HUES64 (cell line): Measurements from ENCODE around the gene VPS4A. TPM values are rescaled to one million over a fixed set of nuclear protein-coding genes. Genes with fewer than 3 reads are reported as not detected.
A peak's percentile ranks its signal among the peaks of the same experiment; 100 is the strongest.

Experiments
- H3K27ac ChIP-seq: 2 replicates; pipeline ENCODE4 v1.7.0; 2013; ENCODE audit warnings: low read depth, low read length, inconsistent platforms
- H3K27me3 ChIP-seq: 2 replicates; pipeline ENCODE4 v1.6.1; 2013; ENCODE audit warnings: mild to moderate bottlenecking, low read length; ENCODE audit not compliant: insufficient read depth
- H3K36me3 ChIP-seq: 2 replicates; pipeline ENCODE4 v1.6.1; 2013; ENCODE audit warnings: mild to moderate bottlenecking, low read length; ENCODE audit not compliant: insufficient read depth
- H3K4me1 ChIP-seq: 2 replicates; pipeline ENCODE4 v1.6.1; 2013; ENCODE audit warnings: mild to moderate bottlenecking, low read length, moderate library complexity; ENCODE audit not compliant: insufficient read depth
- H3K4me3 ChIP-seq: 2 replicates; pipeline ENCODE4 v1.5.1; 2013; ENCODE audit warnings: mild to moderate bottlenecking, low read length, moderate library complexity
- H3K9ac ChIP-seq: 2 replicates; pipeline ENCODE4 v1.6.1; 2013; ENCODE audit warnings: mild to moderate bottlenecking, low read depth, low read length
- H3K9me3 ChIP-seq: 2 replicates; pipeline ENCODE4 v1.6.1; 2013; ENCODE audit warnings: low read depth, low read length; ENCODE audit not compliant: insufficient read depth
- WGBS: fragments of 150-250, 120-280 bp; methylation state at CpG from one replicate; pipeline ENCODE4 v1.1.7; 2013; ENCODE audit warnings: missing lambda C conversion rate; 5-methylcytosine and 5-hydroxymethylcytosine counted together
- polyA plus RNA-seq, 2 experiments: library from polyadenylated mRNA; stranded (reverse); fragments of 50-300 nt; gene quantifications; one replicate each; pipeline ENCODE4 v1.2.3, GENCODE V29; 2013

Gene VPS4A
- polyA plus RNA-seq (2013, experiment 1 of 2): 22.0 TPM
- 25.5 TPM for polyA plus RNA-seq (2013, experiment 2 of 2)

- Histone ChIP-seq H3K27me3 (no peaks in the 10 kb centered on the region), H3K4me1 (peaks cover 4% of the 10 kb centered on the region; the same call in 1 of the 2 replicates), H3K36me3 (peaks cover 18% of the 10 kb centered on the region), H3K27ac (peak within 1 kb of the TSS; percentile 72; the same call in 1 of the 2 replicates), H3K9ac (peak within 1 kb of the TSS; percentile 87), H3K9me3 (no peaks in the 10 kb centered on the region), H3K4me3 (peak within 1 kb of the TSS; percentile 86)
- 12% methylated on average over 65 of the region's 70 CpGs for WGBS
Observed at GRCh38 chr16:69310653-69311532, at the start of gene VPS4A. Gene VPS4A, plus strand, starts transcription at chr16:69311350. Its CDS starts 162 bp downstream, at chr16:69311512.

GRCh38 chr16:69266334-69267063 is 44.7 kb upstream of the VPS4A start:
- H3K27ac ChIP-seq: no peak overlapping the region
- H3K4me3 ChIP-seq: no peak overlapping the region
- no peaks in the 10 kb centered on the region for H3K27me3 ChIP-seq
- peaks cover 33% of the 10 kb centered on the region for H3K36me3 ChIP-seq
- WGBS: 89% methylated on average over 4 of the region's 4 CpGs
- H3K9ac ChIP-seq: no peak overlapping the region
- no peaks in the 10 kb centered on the region for H3K9me3 ChIP-seq
- H3K4me1 ChIP-seq: no peaks in the 10 kb centered on the region

- no peak overlapping the region for H3K4me3 ChIP-seq
- H3K27me3 ChIP-seq: no peaks in the 10 kb centered on the region
- no peaks in the 10 kb centered on the region for H3K4me1 ChIP-seq
- H3K9me3 ChIP-seq: no peaks in the 10 kb centered on the region
- WGBS: 95% methylated on average over 4 of the region's 4 CpGs
- peaks cover 33% of the 10 kb centered on the region for H3K36me3 ChIP-seq
- no peak overlapping the region for H3K9ac ChIP-seq
- H3K27ac ChIP-seq: no peak overlapping the region
Observed at GRCh38 chr16:69267633-69268032, 43.5 kb upstream of the VPS4A start.

- H3K4me3 ChIP-seq: no peak overlapping the region
- WGBS: 93% methylated on average over 2 of the region's 3 CpGs
- H3K36me3 ChIP-seq: peaks cover 33% of the 10 kb centered on the region
- H3K27me3 ChIP-seq: no peaks in the 10 kb centered on the region
- H3K27ac ChIP-seq: no peak overlapping the region
- no peaks in the 10 kb centered on the region for H3K4me1 ChIP-seq
- no peaks in the 10 kb centered on the region for H3K9me3 ChIP-seq
- no peak overlapping the region for H3K9ac ChIP-seq
Observed at GRCh38 chr16:69270395-69270794, 40.8 kb upstream of the VPS4A start.

- no peak overlapping the region for H3K27ac ChIP-seq
- WGBS: 93% methylated on average over 2 of the region's 2 CpGs
Observed at GRCh38 chr16:69270831-69271230, 40.3 kb upstream of the VPS4A start.

GRCh38 chr16:69273009-69273408 is 38.1 kb upstream of the VPS4A start:
- H3K4me3 ChIP-seq: no peak overlapping the region
- H3K27me3 ChIP-seq: no peaks in the 10 kb centered on the region
- WGBS: 97% methylated on average over 4 of the region's 4 CpGs
- H3K27ac ChIP-seq: no peak overlapping the region
- H3K9ac ChIP-seq: no peak overlapping the region
- no peaks in the 10 kb centered on the region for H3K4me1 ChIP-seq
- H3K9me3 ChIP-seq: no peaks in the 10 kb centered on the region
- peaks cover 33% of the 10 kb centered on the region for H3K36me3 ChIP-seq

More at GRCh38 chr16:69270831-69271230, 40.3 kb upstream of the VPS4A start:
- Histone ChIP-seq H3K36me3 (peaks cover 33% of the 10 kb centered on the region), H3K4me3 (no peak overlapping the region), H3K27me3 (no peaks in the 10 kb centered on the region), H3K4me1 (no peaks in the 10 kb centered on the region), H3K9me3 (no peaks in the 10 kb centered on the region), H3K9ac (no peak overlapping the region)

GRCh38 chr16:69274699-69275235 is 36.4 kb upstream of the VPS4A start:
- Histone ChIP-seq H3K9me3 (0 out of 2 replicates have a peak, but pooled peaks cover 3% of the 10 kb centered on the region), H3K4me1 (no peaks in the 10 kb centered on the region), H3K27me3 (no peaks in the 10 kb centered on the region), H3K4me3 (no peak overlapping the region), H3K36me3 (peaks cover 30% of the 10 kb centered on the region), H3K9ac (no peak overlapping the region), H3K27ac (no peak overlapping the region)
- WGBS: 86% methylated on average over 3 of the region's 4 CpGs

GRCh38 chr16:69276148-69277115 is 34.7 kb upstream of the VPS4A start:
- 98% methylated on average over 6 of the region's 7 CpGs for WGBS

GRCh38 chr16:69277413-69277812 is 33.7 kb upstream of the VPS4A start:
- Histone ChIP-seq H3K9ac (no peak overlapping the region), H3K9me3 (0 out of 2 replicates have a peak, but pooled peaks cover 3% of the 10 kb centered on the region), H3K4me3 (no peak overlapping the region), H3K4me1 (no peaks in the 10 kb centered on the region), H3K36me3 (peaks cover 7% of the 10 kb centered on the region; the same call in 1 of the 2 replicates), H3K27ac (no peak overlapping the region), H3K27me3 (no peaks in the 10 kb centered on the region)
- WGBS: no CpG with 5 or more reads among the region's 1 CpG

More at GRCh38 chr16:69276148-69277115, 34.7 kb upstream of the VPS4A start:
- peaks cover 14% of the 10 kb centered on the region for H3K36me3 ChIP-seq
- H3K9ac ChIP-seq: no peak overlapping the region
- H3K4me3 ChIP-seq: no peak overlapping the region
- 0 out of 2 replicates have a peak, but pooled peaks cover 3% of the 10 kb centered on the region for H3K9me3 ChIP-seq
- no peak overlapping the region for H3K27ac ChIP-seq
- H3K4me1 ChIP-seq: no peaks in the 10 kb centered on the region
- H3K27me3 ChIP-seq: no peaks in the 10 kb centered on the region

GRCh38 chr16:69283851-69284250 is 27.3 kb upstream of the VPS4A start:
- H3K9me3 ChIP-seq: 0 out of 2 replicates have a peak, but pooled peaks cover 3% of the 10 kb centered on the region
- H3K4me1 ChIP-seq: no peaks in the 10 kb centered on the region
- no peak overlapping the region for H3K9ac ChIP-seq
- H3K4me3 ChIP-seq: no peak overlapping the region
- 94% methylated on average over 4 of the region's 4 CpGs for WGBS
- H3K36me3 ChIP-seq: peaks cover 28% of the 10 kb centered on the region
- H3K27me3 ChIP-seq: no peaks in the 10 kb centered on the region
- no peak overlapping the region for H3K27ac ChIP-seq
